Measurements from ENCODE around the gene SMIM3.

GRCh38 chr5:150750469-150750868 is 28.1 kb upstream of the SMIM3 start:
- no peak for TF ChIP-seq CTCF (IDR thresholded peaks at IDR 0.05)
- TF ChIP-seq POLR2A (IDR thresholded peaks at IDR 0.05), result no peak
